Endothelial cell of umbilical vein (primary cell): ENCODE data around the gene NPTN. TPM values are rescaled to one million over a fixed set of nuclear protein-coding genes. Genes with fewer than 3 reads are reported as not detected.

Source experiments
- BruUV-seq: library from RNA; stranded (reverse); fragments of 400-500 nt; replicated peaks from 2 replicates; lab custom pipeline; 2021; lab: Mats Ljungman, UMichigan
- CTCF ChIA-PET: fragments of 300-600, 350-600 bp; sonication (Branson Sonifier 250); formaldehyde crosslinking; loops from one replicate; lab custom pipeline; 2021; ENCODE audit warnings: antibody characterized with exemption, inconsistent platforms; lab: Charles Lee
- POLR2A ChIA-PET: fragments of 300-600, 350-600 bp; sonication (Branson Sonifier 250); formaldehyde crosslinking; loops from one replicate; lab custom pipeline; 2021; ENCODE audit warnings: antibody characterized with exemption, inconsistent platforms; lab: Charles Lee
- DNase-seq: peaks from one replicate; pipeline ENCODE4 v3.0.0-alpha.2; 2011; ENCODE audit warnings: low read depth, low spot score
- FAIRE-seq: peaks from 2 replicates; lab custom pipeline; 2011; peaks lifted over from hg19 to GRCh38; lab: Jason Lieb, UNC
- H2AFZ ChIP-seq: 2 replicates; pipeline ENCODE4 v1.6.0; 2012; ENCODE audit warnings: low read depth, low read length, control low read depth, inconsistent platforms
- H3K27ac ChIP-seq: 2 replicates; pipeline ENCODE4 v1.5.1; 2011; ENCODE audit warnings: low read depth, mild to moderate bottlenecking, control low read depth, low read length, moderate library complexity; ENCODE audit not compliant: insufficient read depth
- H3K27me3 ChIP-seq, 2 experiments: 2 replicates each; pipeline versions ENCODE4 v1.6.0 to v1.6.1; 2011; ENCODE audit warnings: low read length in 2 of 2, mixed read lengths in 1 of 2; ENCODE audit not compliant: control insufficient read depth in 2 of 2, insufficient read depth in 2 of 2
- H3K36me3 ChIP-seq, 2 experiments: 2 replicates in 1 of 2; 3 replicates in 1 of 2; pipeline ENCODE4 v1.5.1; 2011; ENCODE audit warnings: low read length in 2 of 2, mild to moderate bottlenecking in 1 of 2, moderate library complexity in 1 of 2; ENCODE audit not compliant: control insufficient read depth in 2 of 2, insufficient read depth in 2 of 2; ENCODE audit errors: extremely low read depth in 1 of 2
- H3K4me1 ChIP-seq: 3 replicates; pipeline ENCODE4 v1.5.1; 2011; ENCODE audit warnings: mild to moderate bottlenecking, low read length; ENCODE audit not compliant: control insufficient read depth, insufficient read depth; ENCODE audit errors: extremely low read depth
- H3K4me2 ChIP-seq: 2 replicates; pipeline ENCODE4 v1.6.1; 2011; ENCODE audit warnings: low read length, control low read depth, mixed read lengths; ENCODE audit not compliant: insufficient read depth
- H3K4me3 ChIP-seq, 3 experiments: fragments of 200-600 bp in 1 of 3; sonication (generic), shearing (Covaris generic) in 1 of 3; replicated peaks in 1 of 3; 2 replicates each; pipeline ENCODE4 v1.5.1; 2011 to 2016; ENCODE audit warnings: control low read depth in 3 of 3, low read length in 3 of 3, mild to moderate bottlenecking in 2 of 3, inconsistent platforms in 1 of 3, low read depth in 1 of 3, moderate library complexity in 1 of 3; ENCODE audit not compliant: insufficient read depth in 1 of 3
- H3K79me2 ChIP-seq: 2 replicates; pipeline ENCODE4 v1.6.0; 2012; ENCODE audit warnings: low read length, inconsistent platforms; ENCODE audit not compliant: control insufficient read depth, insufficient read depth
- H3K9ac ChIP-seq: replicated peaks from 2 replicates; pipeline ENCODE3; 2011; ENCODE audit warnings: low read length, control low read depth; ENCODE audit not compliant: insufficient read depth; ENCODE audit errors: extremely low read depth
- H3K9me1 ChIP-seq: replicated peaks from 3 replicates; pipeline ENCODE4 v1.6.0; 2011; ENCODE audit warnings: mild to moderate bottlenecking, low read length; ENCODE audit not compliant: control insufficient read depth, insufficient read depth; ENCODE audit errors: extremely low read depth
- H3K9me3 ChIP-seq: replicated peaks from 2 replicates; pipeline ENCODE4 v1.5.1; 2012; ENCODE audit warnings: low read length, inconsistent platforms; ENCODE audit not compliant: control insufficient read depth, insufficient read depth
- H4K20me1 ChIP-seq: replicated peaks from 2 replicates; pipeline ENCODE3; 2011; ENCODE audit warnings: mild to moderate bottlenecking, low read length; ENCODE audit not compliant: control insufficient read depth, insufficient read depth; ENCODE audit errors: extremely low read depth
- EZH2 ChIP-seq: IDR thresholded peaks from 2 replicates; pipeline ENCODE4 v1.6.1; 2012; ENCODE audit warnings: borderline replicate concordance, low read depth, mild to moderate bottlenecking, moderate library complexity, low read length, inconsistent platforms; ENCODE audit not compliant: severe bottlenecking
- FOS ChIP-seq: IDR thresholded peaks from 2 replicates; pipeline ENCODE4 v1.6.1; 2011; ENCODE audit warnings: mild to moderate bottlenecking, low read length, moderate library complexity, borderline replicate concordance; ENCODE audit not compliant: insufficient read depth
- GATA2 ChIP-seq: IDR thresholded peaks from 2 replicates; pipeline ENCODE4 v1.7.0; 2011; ENCODE audit warnings: low read depth, mild to moderate bottlenecking, moderate library complexity, mixed read lengths, low read length; ENCODE audit not compliant: insufficient read length, insufficient read depth
- JUN ChIP-seq: IDR thresholded peaks from 2 replicates; pipeline ENCODE4 v1.6.1; 2011; ENCODE audit warnings: borderline replicate concordance, low read depth; ENCODE audit not compliant: insufficient read length, insufficient read depth
- MYC ChIP-seq: IDR thresholded peaks from one replicate; pipeline ENCODE4 v1.6.1; 2011; ENCODE audit warnings: mild to moderate bottlenecking, low read depth, low read length
- POLR2A ChIP-seq: IDR thresholded peaks from 2 replicates; pipeline ENCODE4 v1.6.1; 2012; ENCODE audit warnings: low read depth, mild to moderate bottlenecking, control low read depth, low read length
- POLR2AphosphoS5 ChIP-seq: IDR thresholded peaks from 2 replicates; pipeline ENCODE4 v1.6.1; 2012; ENCODE audit warnings: low read depth, mild to moderate bottlenecking, control low read depth, low read length, moderate library complexity; ENCODE audit not compliant: insufficient read depth
- dilution Hi-C: fragments of 300-500 bp; cut with MboI; formaldehyde crosslinking; loops from one replicate; pipeline ENCODE4 v1.15.0; 2019; ENCODE audit warnings: low sequenced_read_pairs; ENCODE audit not compliant: extremely low pct_ligation_motif_present
- intact Hi-C: fragments of 100-400 bp; cut with micrococcal nuclease; formaldehyde crosslinking; loops from one replicate; pipeline ENCODE4 v1.10.0; 2022
- polyA plus RNA-seq, 4 experiments: library from polyadenylated mRNA; depleted of rRNA in 3 of 4; stranded (reverse) in 3 of 4; unstranded in 1 of 4; fragments of >200 nt; gene quantifications; 2 replicates each; pipeline versions ENCODE4 v1.2.1 to v1.2.3, GENCODE V29; 2011 to 2012; ENCODE audit warnings: missing spikeins in 1 of 4
- total RNA-seq: library from RNA; stranded (reverse); gene quantifications from 2 replicates; pipeline ENCODE4 v1.2.3, GENCODE V29; 2021
- TF ChIP-seq, protein P1 (sequence below): IDR thresholded peaks from 2 replicates; pipeline ENCODE4 v1.6.1; 2011; ENCODE audit not compliant: insufficient read depth, insufficient read length
- TF ChIP-seq, protein P2 (sequence below), 2 donors: IDR thresholded peaks; 1 replicate in 1 of 2; 2 replicates in 1 of 2; pipeline ENCODE4 v1.5.1; 2011; ENCODE audit warnings: low read length in 2 of 2, mild to moderate bottlenecking in 2 of 2, moderate library complexity in 2 of 2, control low read depth in 1 of 2, inconsistent platforms in 1 of 2, low read depth in 1 of 2; ENCODE audit not compliant: insufficient read depth in 1 of 2; ENCODE audit errors: extremely low read depth in 1 of 2

The NPTN gene
- total and polyA plus RNA-seq, 2 donors (not counting 3 experiments of a cell fraction or from before 2014, with no cell fraction given): 77.4 to 81.3 TPM

DNA sequence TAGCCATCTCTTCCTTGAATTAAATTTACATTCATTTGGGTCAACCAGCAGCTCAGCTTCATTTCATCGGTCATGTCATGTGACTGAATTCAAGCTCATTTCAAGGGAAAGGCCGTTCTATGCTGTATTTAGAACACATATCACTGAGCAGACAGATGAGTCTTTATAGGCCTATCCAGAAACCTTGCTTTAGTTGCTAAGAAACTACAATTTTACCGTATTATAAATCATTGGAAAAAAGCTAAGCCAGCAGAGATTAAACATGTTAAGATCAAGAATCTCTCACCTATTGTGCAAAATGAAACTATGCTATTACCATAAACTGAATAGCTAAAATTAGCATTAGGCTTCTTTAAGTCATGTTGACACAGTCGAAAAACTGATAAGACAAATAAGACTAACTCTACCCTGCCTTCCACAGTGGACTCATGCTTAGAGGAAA is 2.2 kb downstream of the NPTN start:
- TF ChIP-seq JUN (no peak), FOS (no peak), MYC (no peak), POLR2A (no peak), GATA2 (no peak), POLR2AphosphoS5 (no peak), EZH2 (no peak)
- TF ChIP-seq, protein P1, sequence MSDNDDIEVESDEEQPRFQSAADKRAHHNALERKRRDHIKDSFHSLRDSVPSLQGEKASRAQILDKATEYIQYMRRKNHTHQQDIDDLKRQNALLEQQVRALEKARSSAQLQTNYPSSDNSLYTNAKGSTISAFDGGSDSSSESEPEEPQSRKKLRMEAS: no peak
- TF ChIP-seq, protein P2, sequence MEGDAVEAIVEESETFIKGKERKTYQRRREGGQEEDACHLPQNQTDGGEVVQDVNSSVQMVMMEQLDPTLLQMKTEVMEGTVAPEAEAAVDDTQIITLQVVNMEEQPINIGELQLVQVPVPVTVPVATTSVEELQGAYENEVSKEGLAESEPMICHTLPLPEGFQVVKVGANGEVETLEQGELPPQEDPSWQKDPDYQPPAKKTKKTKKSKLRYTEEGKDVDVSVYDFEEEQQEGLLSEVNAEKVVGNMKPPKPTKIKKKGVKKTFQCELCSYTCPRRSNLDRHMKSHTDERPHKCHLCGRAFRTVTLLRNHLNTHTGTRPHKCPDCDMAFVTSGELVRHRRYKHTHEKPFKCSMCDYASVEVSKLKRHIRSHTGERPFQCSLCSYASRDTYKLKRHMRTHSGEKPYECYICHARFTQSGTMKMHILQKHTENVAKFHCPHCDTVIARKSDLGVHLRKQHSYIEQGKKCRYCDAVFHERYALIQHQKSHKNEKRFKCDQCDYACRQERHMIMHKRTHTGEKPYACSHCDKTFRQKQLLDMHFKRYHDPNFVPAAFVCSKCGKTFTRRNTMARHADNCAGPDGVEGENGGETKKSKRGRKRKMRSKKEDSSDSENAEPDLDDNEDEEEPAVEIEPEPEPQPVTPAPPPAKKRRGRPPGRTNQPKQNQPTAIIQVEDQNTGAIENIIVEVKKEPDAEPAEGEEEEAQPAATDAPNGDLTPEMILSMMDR (IDR thresholded peaks at IDR 0.05; ENCODE audit: extremely low read depth in 1 of 2, insufficient read depth in 1 of 2, low read depth in 1 of 2, low read length in 2 of 2): no peak
- ChIA-PET CTCF (interaction anchor here (1.0 to 10.0 kb wide), 6 partner anchors 11 to 68 kb away, joined by 3 to 294 read pairs (median 11); no protein-coding TSS in a partner anchor), POLR2A (interaction anchor here (1.7 kb wide), 1 partner anchor 70 kb away, joined by 4 read pairs; no protein-coding TSS in a partner anchor)
- Histone ChIP-seq H3K9me3 (no peaks in the 10 kb centered on the region), H2AFZ (no peak overlapping the region), H3K27me3 (no peaks in the 10 kb centered on the region), H3K79me2 (peaks cover 66% of the 10 kb centered on the region), H3K36me3 (no peaks in the 10 kb centered on the region), H3K27ac (no peak overlapping the region), H3K4me3 (peak overlapping the region in 2 of 3 experiments; percentile 67 to 99), H3K4me2 (peak overlapping the region; percentile 88), H3K9ac (peak overlapping the region; percentile 12), H3K9me1 (peaks cover 3% of the 10 kb centered on the region), H3K4me1 (peaks cover 31% of the 10 kb centered on the region), H4K20me1 (peaks cover 21% of the 10 kb centered on the region)
- FAIRE-seq (peak; percentile 8), DNase-seq (peak; percentile 36)
- TSS peak; percentile 27 for BruUV-seq
- intact Hi-C loops: loop anchor here (10.0 kb wide), 1 partner anchor 846 kb away; the partner anchor contains the start of gene ADPGK
- dilution Hi-C loops: no loop called here
